LNCAP (cell line): Measurements from ENCODE around the gene DDIT4.

Experiments used
- CTCF ChIP-seq: fragments of 450-650 bp; IDR thresholded peaks from 2 replicates; pipeline ENCODE4 v1.5.1; 2017; ENCODE audit warnings: mild to moderate bottlenecking

DDIT4 gene

GRCh38 chr10:72260976-72261783 is 12.5 kb upstream of the DDIT4 start:
- TF ChIP-seq CTCF, result no peak

- TF ChIP-seq CTCF, result no peak
These were observed 11.8 kb upstream of the DDIT4 start for GRCh38 chr10:72261784-72262404.

GRCh38 chr10:72263613-72264241 is 10.0 kb upstream of the DDIT4 start:
- TF ChIP-seq CTCF, result no peak

GRCh38 chr10:72264536-72264935 is 9.2 kb upstream of the DDIT4 start:
- no peak for TF ChIP-seq CTCF

- TF ChIP-seq CTCF, result no peak
These were observed 8.2 kb upstream of the DDIT4 start for GRCh38 chr10:72265508-72265907.

- no peak for TF ChIP-seq CTCF
These were observed 7.5 kb upstream of the DDIT4 start for GRCh38 chr10:72265990-72266865.

GRCh38 chr10:72267381-72267780 is 6.3 kb upstream of the DDIT4 start:
- no peak for TF ChIP-seq CTCF
